HG03060 (cell line): Measurements from ENCODE around the gene DDO.

Source experiments
- ATAC-seq: cut with Tn5 transposase; IDR thresholded peaks from one replicate; pipeline ENCODE4 v1.9.1; 2021; ENCODE audit warnings: low read depth, moderate number of reproducible peaks; ENCODE audit not compliant: unreplicated experiment

The DDO gene

GRCh38 chr6:110421749-110422443 lies 6.5 kb upstream of the DDO start:
- no peak for ATAC-seq

DNA sequence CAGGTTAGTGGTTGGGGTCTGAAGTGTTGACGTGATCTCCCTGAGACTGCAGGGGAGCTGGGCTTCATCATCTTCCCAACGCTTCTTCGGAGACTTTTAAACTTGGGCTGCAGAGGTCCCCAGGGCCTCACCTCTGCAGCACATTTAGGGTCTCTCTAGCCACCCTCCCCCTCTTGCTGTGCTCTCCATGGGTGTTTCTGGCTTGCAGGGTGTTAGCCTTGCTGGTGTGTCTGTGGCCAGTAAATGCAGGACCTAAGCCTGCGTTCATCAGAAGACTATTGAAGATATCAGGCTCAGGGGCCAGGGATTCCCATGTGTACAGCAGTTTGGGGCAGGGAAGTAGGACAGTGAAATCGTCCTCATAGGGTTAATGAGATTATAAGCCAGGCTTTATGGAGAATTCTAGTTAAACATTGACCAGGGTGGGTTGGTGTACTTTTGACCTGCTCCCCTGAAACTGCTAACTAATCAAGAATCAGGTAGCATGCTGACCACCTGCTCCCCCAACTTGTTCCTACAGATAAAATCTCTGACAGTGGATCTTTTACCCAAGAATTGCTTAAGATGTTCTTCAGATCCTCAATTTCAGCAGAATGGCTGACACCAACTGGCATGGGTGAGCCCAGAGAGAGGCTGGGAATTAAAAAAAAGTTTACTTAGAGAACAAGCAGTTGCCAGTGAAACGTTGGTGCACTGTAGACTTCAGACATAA lies 3.8 kb upstream of the DDO start:
- ATAC-seq = no peak

DNA sequence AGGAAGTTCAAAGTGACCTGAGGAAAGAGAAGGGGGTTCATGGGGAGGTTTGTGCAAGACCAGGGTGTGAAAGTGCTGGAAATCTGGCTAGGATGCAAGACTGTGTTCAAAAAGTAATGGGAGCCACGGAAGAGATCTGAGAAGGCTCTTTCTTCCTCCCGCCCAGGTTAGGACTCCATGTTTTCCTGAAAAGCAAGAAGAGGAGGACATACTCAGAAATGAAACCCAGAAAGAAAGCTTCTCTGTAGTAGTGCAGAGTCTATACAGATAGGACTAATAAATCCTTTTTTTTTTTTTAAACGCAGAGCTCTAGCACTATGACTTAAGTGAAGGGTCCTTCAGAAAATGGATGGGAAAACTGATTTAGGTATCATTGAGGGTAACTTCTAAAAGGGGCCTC lies 3.2 kb upstream of the DDO start:
- no peak for ATAC-seq

DNA sequence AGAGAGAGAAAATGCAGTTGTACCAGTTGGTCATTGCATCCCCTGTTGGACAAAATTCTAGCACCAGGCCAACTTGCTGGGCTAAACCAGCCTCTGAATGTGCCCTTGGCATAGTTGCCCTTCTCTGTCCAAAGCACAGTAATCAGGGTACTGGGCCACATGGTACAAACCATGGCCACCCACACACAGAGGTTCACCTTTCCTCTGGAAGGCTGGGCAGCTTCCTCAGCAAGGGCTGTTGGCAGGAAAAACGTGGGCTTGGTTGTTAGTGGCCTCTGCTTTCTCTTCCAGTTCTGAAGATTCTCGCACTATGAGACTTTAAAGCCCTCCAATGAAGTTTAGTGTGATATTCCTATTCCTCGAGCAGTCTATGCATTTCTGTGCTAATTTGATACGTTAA lies 706 bp downstream of the DDO start:
- no peak for ATAC-seq

DNA sequence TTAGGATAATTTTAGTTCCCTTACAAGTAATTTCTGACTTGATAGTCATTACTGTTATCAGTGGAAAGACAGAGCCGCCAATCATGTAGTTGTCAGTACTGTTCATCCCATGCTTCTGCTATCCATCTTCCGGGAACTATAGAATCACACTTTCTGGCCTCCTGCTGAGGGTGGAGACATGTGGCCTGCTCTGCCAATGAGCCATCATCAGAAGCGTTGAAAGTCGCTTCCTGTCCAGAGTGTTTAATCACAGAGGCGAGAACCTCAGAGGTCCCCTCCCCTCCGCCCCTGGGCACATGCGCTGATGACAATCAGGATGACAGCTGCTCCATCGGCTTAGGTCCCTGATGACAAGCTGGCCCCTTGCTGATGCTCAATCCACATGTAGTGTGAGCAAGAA lies 3.0 kb downstream of the DDO start:
- no peak for ATAC-seq

GRCh38 chr6:110410511-110410910 lies 4.9 kb downstream of the DDO start:
- ATAC-seq = no peak

- ATAC-seq = no peak
Measured at GRCh38 chr6:110409794-110410193, 5.6 kb downstream of the DDO start.

- no peak for ATAC-seq
Measured at GRCh38 chr6:110408901-110409300, 6.5 kb downstream of the DDO start.

- ATAC-seq = no peak
Measured at GRCh38 chr6:110404607-110405006, 10.8 kb downstream of the DDO start.

GRCh38 chr6:110401585-110402176 lies 13.7 kb downstream of the DDO start:
- ATAC-seq = no peak

DNA sequence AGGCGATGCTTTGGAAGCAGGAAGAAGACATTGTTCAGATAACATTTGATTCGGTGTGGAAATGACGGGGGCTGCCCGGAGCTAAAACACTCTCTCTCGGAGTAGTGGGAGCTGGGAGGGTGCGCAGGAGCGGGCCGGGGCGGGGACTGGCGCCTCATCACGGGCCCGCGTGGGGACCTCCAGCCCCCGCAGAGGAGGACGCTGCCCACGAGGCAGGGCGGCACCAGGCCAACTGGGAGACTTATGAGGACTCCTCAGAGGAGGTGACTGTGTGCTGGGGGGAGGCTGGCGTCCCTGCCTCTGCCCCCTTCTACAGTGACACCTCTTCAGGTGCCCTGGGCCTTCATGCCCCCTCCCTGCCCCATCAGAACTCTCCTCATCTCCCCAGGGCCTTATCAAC lies 15.2 kb downstream of the DDO start:
- no peak for ATAC-seq

GRCh38 chr6:110399219-110400071 lies 15.9 kb downstream of the DDO start:
- no peak for ATAC-seq

DNA sequence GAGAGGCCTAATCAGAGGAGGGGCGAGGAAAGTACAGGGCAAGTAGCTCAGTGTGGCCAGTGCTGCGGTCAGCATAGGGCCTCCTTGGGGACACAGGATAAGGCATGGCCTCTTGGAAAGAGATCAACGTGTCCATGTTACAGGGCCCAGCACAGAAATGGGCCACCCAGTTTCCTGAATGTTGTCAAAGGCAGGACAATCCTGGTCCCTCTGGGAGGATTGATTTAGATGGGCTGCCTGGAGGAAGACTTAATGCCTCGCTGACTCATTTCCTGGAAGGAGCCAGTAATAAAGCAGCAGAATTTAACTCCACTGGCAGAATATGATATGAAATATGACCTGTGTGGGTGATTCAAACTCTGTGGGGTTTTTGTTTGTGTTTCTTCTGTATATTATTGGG lies 16.6 kb downstream of the DDO start:
- ATAC-seq = no peak

- ATAC-seq = no peak
Measured at GRCh38 chr6:110395221-110395620, 20.2 kb downstream of the DDO start.

- ATAC-seq = no peak
Measured at GRCh38 chr6:110394409-110394808, 21.0 kb downstream of the DDO start.

DNA sequence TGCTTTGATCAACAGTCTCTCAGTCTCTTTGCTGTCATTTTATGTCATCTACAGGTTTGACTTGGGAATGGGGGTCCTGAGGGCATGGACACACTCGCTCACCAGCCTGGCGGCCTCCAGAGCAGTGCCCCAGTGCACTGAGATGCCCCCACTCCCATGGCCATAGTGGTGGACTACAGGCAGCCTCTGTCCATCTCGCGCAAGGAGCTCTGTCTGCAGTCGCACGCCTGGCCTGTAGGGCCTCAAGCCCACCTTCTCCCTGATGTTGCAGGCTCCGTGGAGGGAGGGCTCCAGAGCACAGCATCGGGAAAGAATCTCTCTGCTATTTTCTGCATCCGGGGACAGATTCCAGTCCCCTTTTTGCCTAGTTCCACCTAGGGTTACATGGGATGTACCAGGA lies 22.6 kb downstream of the DDO start:
- no peak for ATAC-seq

- no peak for ATAC-seq
Measured at GRCh38 chr6:110390404-110390803, 25.0 kb downstream of the DDO start.

DNA sequence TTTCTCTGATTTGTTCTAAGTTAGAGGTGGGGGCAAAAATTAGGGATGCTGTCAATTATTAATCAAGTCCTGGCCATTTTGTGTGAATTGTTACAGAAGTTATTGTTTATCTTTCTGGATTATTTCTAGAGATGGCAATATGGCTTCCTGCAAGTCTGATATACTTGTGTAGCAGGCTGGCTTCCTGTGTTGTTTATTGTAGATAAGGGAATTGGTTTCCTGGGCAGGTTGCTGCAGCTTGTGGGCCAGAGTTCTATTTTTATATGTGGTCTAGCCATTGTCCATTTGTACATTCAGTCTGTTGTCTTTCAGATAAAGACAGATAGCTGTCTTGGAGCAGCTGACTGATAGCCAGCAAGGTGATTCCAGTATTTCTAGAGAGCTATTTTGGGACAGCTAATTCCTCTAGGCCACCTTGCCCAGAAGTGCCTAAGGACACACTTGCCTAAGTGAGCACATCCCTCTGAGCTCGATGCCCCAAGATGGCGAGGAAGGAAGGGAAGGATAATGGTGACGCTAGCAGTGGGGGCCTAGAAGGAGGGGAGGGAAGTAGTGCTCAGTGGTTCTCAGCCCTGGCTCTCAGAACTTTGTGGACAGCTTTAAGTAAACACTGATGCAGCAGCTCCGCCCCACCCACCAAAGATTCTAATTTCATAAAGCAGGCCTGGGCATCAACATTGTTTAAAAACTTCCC lies 25.5 kb downstream of the DDO start:
- ATAC-seq = no peak

GRCh38 chr6:110387986-110388385 lies 27.4 kb downstream of the DDO start:
- no peak for ATAC-seq

GRCh38 chr6:110385458-110385863 lies 29.9 kb downstream of the DDO start:
- no peak for ATAC-seq
